Right lobe of liver (tissue), 4 donors: ENCODE results near the gene MXD3.

Experiments used
- POLR2A ChIP-seq: fragments of 450-650 bp; IDR thresholded peaks from one replicate; pipeline ENCODE4 v1.6.1; 2017; ENCODE audit warnings: antibody characterized with exemption, mild to moderate bottlenecking
- TF ChIP-seq, protein P1 (sequence below), 4 donors: fragments of 200-600 bp in 3 of 4; fragments of 450-650 bp in 1 of 4; IDR thresholded peaks; one replicate each; pipeline versions ENCODE4 v1.5.1 to v1.8.0; 2016 to 2022; ENCODE audit warnings: antibody characterized with exemption in 4 of 4, mild to moderate bottlenecking in 2 of 4
- donor health status: DM: no; HTN: no; CAD: no.
- donor health status: DM: no; HTN: no; CAD: no.
- donor health status: DM: no; HTN: yes; CAD: no.

DNA sequence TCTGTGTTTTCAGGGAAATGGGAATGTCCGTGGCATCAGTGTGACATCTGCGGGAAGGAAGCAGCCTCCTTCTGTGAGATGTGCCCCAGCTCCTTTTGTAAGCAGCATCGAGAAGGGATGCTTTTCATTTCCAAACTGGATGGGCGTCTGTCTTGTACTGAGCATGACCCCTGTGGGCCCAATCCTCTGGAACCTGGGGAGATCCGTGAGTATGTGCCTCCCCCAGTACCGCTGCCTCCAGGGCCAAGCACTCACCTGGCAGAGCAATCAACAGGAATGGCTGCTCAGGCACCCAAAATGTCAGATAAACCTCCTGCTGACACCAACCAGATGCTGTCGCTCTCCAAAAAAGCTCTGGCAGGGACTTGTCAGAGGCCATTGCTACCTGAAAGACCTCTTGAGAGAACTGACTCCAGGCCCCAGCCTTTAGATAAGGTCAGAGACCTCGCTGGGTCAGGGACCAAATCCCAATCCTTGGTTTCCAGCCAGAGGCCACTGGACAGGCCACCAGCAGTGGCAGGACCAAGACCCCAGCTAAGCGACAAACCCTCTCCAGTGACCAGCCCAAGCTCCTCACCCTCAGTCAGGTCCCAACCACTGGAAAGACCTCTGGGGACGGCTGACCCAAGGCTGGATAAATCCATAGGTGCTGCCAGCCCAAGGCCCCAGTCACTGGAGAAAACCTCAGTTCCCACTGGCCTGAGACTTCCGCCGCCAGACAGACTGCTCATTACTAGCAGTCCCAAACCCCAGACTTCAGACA is 17.7 kb downstream of the MXD3 start:
- no peak for TF ChIP-seq POLR2A
- TF ChIP-seq, protein P1, sequence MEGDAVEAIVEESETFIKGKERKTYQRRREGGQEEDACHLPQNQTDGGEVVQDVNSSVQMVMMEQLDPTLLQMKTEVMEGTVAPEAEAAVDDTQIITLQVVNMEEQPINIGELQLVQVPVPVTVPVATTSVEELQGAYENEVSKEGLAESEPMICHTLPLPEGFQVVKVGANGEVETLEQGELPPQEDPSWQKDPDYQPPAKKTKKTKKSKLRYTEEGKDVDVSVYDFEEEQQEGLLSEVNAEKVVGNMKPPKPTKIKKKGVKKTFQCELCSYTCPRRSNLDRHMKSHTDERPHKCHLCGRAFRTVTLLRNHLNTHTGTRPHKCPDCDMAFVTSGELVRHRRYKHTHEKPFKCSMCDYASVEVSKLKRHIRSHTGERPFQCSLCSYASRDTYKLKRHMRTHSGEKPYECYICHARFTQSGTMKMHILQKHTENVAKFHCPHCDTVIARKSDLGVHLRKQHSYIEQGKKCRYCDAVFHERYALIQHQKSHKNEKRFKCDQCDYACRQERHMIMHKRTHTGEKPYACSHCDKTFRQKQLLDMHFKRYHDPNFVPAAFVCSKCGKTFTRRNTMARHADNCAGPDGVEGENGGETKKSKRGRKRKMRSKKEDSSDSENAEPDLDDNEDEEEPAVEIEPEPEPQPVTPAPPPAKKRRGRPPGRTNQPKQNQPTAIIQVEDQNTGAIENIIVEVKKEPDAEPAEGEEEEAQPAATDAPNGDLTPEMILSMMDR (IDR thresholded peaks at IDR 0.05): no peak
